ENCODE measurements around the gene MEGF6. TPM values are rescaled to one million over a fixed set of nuclear protein-coding genes. Genes with fewer than 3 reads are reported as not detected.

MEGF6 gene
- total RNA-seq, 2 donors from 2014 or later: 273 to 304 TPM

GRCh38 chr1:3531928-3532327 is 79.4 kb downstream of the MEGF6 start:
- H3K27me3 ChIP-seq (replicated peaks; ENCODE audit: insufficient read depth): no peaks in the 10 kb centered on the region
- H3K27ac ChIP-seq: peak overlapping the region; percentile 34 to 66
- no peak for TF ChIP-seq CTCF (IDR thresholded peaks at IDR 0.05)
- H3K4me1 ChIP-seq (ENCODE audit: control insufficient read depth in 1 of 2, low read depth in 2 of 2): peaks cover 29 to 38% of the 10 kb centered on the region in 2 donors
- no peak overlapping the region for H3K4me3 ChIP-seq
- DNase-seq (ENCODE audit: low spot score) (no peak), ATAC-seq (ENCODE audit: insufficient number of reproducible peaks, low FRiP score, low read depth) (no peak)
- no peaks in the 10 kb centered on the region for H3K9me3 ChIP-seq
- no peaks in the 10 kb centered on the region for H3K36me3 ChIP-seq

GRCh38 chr1:3530926-3531818 is 80.1 kb downstream of the MEGF6 start:
- DNase-seq (ENCODE audit: low spot score): no peak
- no peaks in the 10 kb centered on the region for H3K27me3 ChIP-seq (replicated peaks; ENCODE audit: insufficient read depth)

GRCh38 chr1:3530086-3530925 is 81.0 kb downstream of the MEGF6 start:
- no peaks in the 10 kb centered on the region for H3K27me3 ChIP-seq (replicated peaks; ENCODE audit: insufficient read depth)
- H3K4me3 ChIP-seq: peak overlapping the region; percentile 97
- no peaks in the 10 kb centered on the region for H3K9me3 ChIP-seq
- H3K4me1 ChIP-seq (ENCODE audit: control insufficient read depth in 1 of 2, low read depth in 2 of 2): peaks cover 41 to 46% of the 10 kb centered on the region in 2 donors
- no peaks in the 10 kb centered on the region for H3K36me3 ChIP-seq
- peak overlapping the region; percentile 87 to 94 for H3K27ac ChIP-seq
- DNase-seq (ENCODE audit: low spot score) (no peak), ATAC-seq (ENCODE audit: insufficient number of reproducible peaks, low FRiP score, low read depth) (peak; percentile 18)
- TF ChIP-seq CTCF (IDR thresholded peaks at IDR 0.05): peak; percentile 34

More at GRCh38 chr1:3530926-3531818, 80.1 kb downstream of the MEGF6 start:
- ATAC-seq (ENCODE audit: insufficient number of reproducible peaks, low FRiP score, low read depth): peak; percentile 54
- Histone ChIP-seq H3K36me3 (no peaks in the 10 kb centered on the region), H3K4me3 (peak overlapping the region; percentile 97), H3K27ac (peak overlapping the region; percentile 87 to 94), H3K4me1 (ENCODE audit: control insufficient read depth in 1 of 2, low read depth in 2 of 2) (peaks cover 34 to 42% of the 10 kb centered on the region in 2 donors), H3K9me3 (no peaks in the 10 kb centered on the region)
- no peak for TF ChIP-seq CTCF (IDR thresholded peaks at IDR 0.05)

- DNase-seq (ENCODE audit: low spot score) (peak; percentile 52), ATAC-seq (ENCODE audit: insufficient number of reproducible peaks, low FRiP score, low read depth) (peak; percentile 43)
- peaks cover 41 to 56% of the 10 kb centered on the region in 2 donors for H3K4me1 ChIP-seq (ENCODE audit: control insufficient read depth in 1 of 2, low read depth in 2 of 2)
- no peak for TF ChIP-seq CTCF (IDR thresholded peaks at IDR 0.05)
- no peaks in the 10 kb centered on the region for H3K9me3 ChIP-seq
- H3K4me3 ChIP-seq: peak overlapping the region; percentile 97
- peak overlapping the region; percentile 87 to 94 for H3K27ac ChIP-seq
- no peaks in the 10 kb centered on the region for H3K27me3 ChIP-seq (replicated peaks; ENCODE audit: insufficient read depth)
- peaks cover 3% of the 10 kb centered on the region for H3K36me3 ChIP-seq
These were observed 82.1 kb downstream of the MEGF6 start for GRCh38 chr1:3529099-3529729.

All from thoracic aorta (tissue), 2 donors.